HPDE6-E6E7 (cell line): ENCODE measurements around the gene WNT9A.

Experiments used
- DNase-seq: peaks from one replicate; pipeline ENCODE4 v3.0.0; 2011; ENCODE audit warnings: missing footprints; ENCODE audit errors: extremely low spot score

WNT9A gene

GRCh38 chr1:227941509-227942020, 6.2 kb downstream of the WNT9A start:
- DNase-seq, result no peak

GRCh38 chr1:227940791-227941241, 6.9 kb downstream of the WNT9A start:
- DNase-seq, result no peak

GRCh38 chr1:227939791-227940771, 7.7 kb downstream of the WNT9A start:
- DNase-seq, result no peak

- no peak for DNase-seq
Observed at GRCh38 chr1:227938911-227939790, 8.6 kb downstream of the WNT9A start.

- DNase-seq, result no peak
Observed at GRCh38 chr1:227938276-227938675, 9.5 kb downstream of the WNT9A start.

- DNase-seq, result no peak
Observed at GRCh38 chr1:227937838-227938145, 9.9 kb downstream of the WNT9A start.

GRCh38 chr1:227937031-227937837, 10.5 kb downstream of the WNT9A start:
- DNase-seq, result no peak

- no peak for DNase-seq
Observed at GRCh38 chr1:227935826-227936225, 11.9 kb downstream of the WNT9A start.

GRCh38 chr1:227934476-227935313, 13.0 kb downstream of the WNT9A start:
- DNase-seq, result peak; percentile 65

GRCh38 chr1:227929751-227930472, 17.8 kb downstream of the WNT9A start:
- DNase-seq, result no peak

GRCh38 chr1:227928811-227929375, 18.8 kb downstream of the WNT9A start:
- DNase-seq, result no peak

- DNase-seq, result no peak
Observed at GRCh38 chr1:227927971-227928741, 19.6 kb downstream of the WNT9A start.

- DNase-seq, result no peak
Observed at GRCh38 chr1:227926896-227927885, 20.5 kb downstream of the WNT9A start.

- DNase-seq, result no peak
Observed at GRCh38 chr1:227926216-227926791, 21.4 kb downstream of the WNT9A start.

- DNase-seq, result no peak
Observed at GRCh38 chr1:227925582-227926198, 22.0 kb downstream of the WNT9A start.

- no peak for DNase-seq
Observed at GRCh38 chr1:227924833-227925574, 22.7 kb downstream of the WNT9A start.
